H1 (cell line): ENCODE measurements around the gene EPB41L4B. TPM values are rescaled to one million over a fixed set of nuclear protein-coding genes. Genes with fewer than 3 reads are reported as not detected.

ENCODE experiments used
- CBX8 ChIP-seq: fragments of 300-800, 300-1000 bp; sonication (generic); IDR thresholded peaks from 2 replicates; pipeline ENCODE4 v1.7.1; 2016; ENCODE audit warnings: low read depth, low read length, borderline replicate concordance
- CHD1 ChIP-seq: IDR thresholded peaks from 2 replicates; pipeline ENCODE4 v1.6.1; 2012; ENCODE audit warnings: low read depth, low read length, improper control_type of control experiment
- KDM5A ChIP-seq: fragments of 200-600 bp; IDR thresholded peaks from 2 replicates; pipeline ENCODE4 v1.7.1; 2012; ENCODE audit warnings: mild to moderate bottlenecking, low read length, inconsistent platforms, mixed read lengths
- SIX5 ChIP-seq: IDR thresholded peaks from 2 replicates; pipeline ENCODE4 v1.6.1; 2011; ENCODE audit warnings: mild to moderate bottlenecking, low read depth, low read length
- USF2 ChIP-seq: IDR thresholded peaks from 2 replicates; pipeline ENCODE4 v1.6.1; 2011; ENCODE audit warnings: low read length, improper control_type of control experiment
- polyA plus RNA-seq, 7 experiments: library from polyadenylated mRNA; depleted of rRNA in 3 of 7; stranded (reverse) in 5 of 7; unstranded in 2 of 7; fragments of >200 nt in 5 of 7; fragments of 200-250 nt in 2 of 7; gene quantifications; 1 replicate in 5 of 7; 2 replicates in 1 of 7; 4 replicates in 1 of 7; pipeline versions ENCODE4 v1.2.1 to v1.2.3, GENCODE V29; 2011 to 2013; ENCODE audit warnings: missing spikeins in 2 of 7, mixed read lengths in 2 of 7
- total RNA-seq: library from RNA; stranded (reverse); fragmentation: NEBNext Ultra II Directional; extraction: Animal tissue kit (Norgen Biotek cat#: 25700); gene quantifications from 2 replicates; pipeline ENCODE4 v1.2.1, GENCODE V29; 2021

EPB41L4B gene
- total and polyA plus RNA-seq, 2 of the 8 experiments (the other 6 are each of a cell fraction or from before 2014, with no cell fraction given): 11.9 to 25.0 TPM

- TF ChIP-seq USF2 (no peak), SIX5 (no peak), CBX8 (no peak), CHD1 (no peak), KDM5A (no peak)
These were observed 16.5 kb downstream of the EPB41L4B start (continued) for GRCh38 chr9:109304347-109304746.
